SIG-M5 treated with dmso at 0.1 percent for 504 hours (cell line): ENCODE measurements around the gene RTP1.
"Not testable (repeated sequence)": the region's sequence is repeated elsewhere in the genome, so short reads cannot be mapped to it uniquely, and the experiment has no call there.

Experiments
- DNase-seq: peaks from one replicate; lab custom pipeline; 2025; ENCODE audit not compliant: unreplicated experiment; lab: John Stamatoyannopoulos, UW

RTP1 gene

DNA sequence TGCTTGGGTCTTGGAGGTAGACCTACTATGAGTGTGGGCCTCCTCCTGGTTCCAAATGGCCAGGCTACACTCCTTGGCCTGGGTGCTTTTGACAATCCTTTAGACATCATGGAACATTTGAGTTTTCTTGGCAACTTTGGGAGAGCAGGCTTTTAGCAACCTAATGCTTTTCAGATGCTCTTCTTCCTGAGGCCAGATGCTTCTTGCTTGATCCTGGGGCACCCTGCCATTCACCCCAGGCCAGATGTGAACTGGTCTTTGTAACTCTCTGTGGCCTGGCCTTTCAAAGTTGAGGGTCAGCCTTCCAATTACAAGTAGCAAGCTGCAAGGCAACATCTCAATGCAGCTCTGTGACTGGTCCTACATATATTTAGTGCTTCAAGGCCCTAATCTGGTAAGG lies 40.5 kb downstream of the RTP1 start:
- DNase-seq = no peak

- DNase-seq = no peak
Observed at GRCh38 chr3:187238239-187238638, 41.0 kb downstream of the RTP1 start.

DNA sequence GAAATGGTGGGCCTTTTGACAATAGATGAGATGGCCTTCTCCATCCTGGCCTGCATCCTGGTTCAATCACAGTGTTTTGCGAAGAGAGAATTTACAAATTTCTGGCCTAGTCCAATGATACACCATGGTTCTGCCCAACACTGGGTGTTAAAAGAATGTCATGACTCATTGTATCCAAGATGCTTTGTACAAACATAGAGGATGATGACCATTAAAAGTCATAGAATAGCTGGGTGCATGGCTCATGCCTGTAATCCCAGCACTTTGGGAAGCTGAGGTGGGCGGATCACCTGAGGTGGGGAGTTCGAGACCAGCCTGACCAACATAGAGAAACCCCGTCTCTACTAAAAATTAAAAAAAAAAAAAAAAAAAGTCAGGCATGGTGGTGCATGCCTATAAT lies 41.5 kb downstream of the RTP1 start:
- DNase-seq = not testable (repeated sequence)

- DNase-seq = no peak
Observed at GRCh38 chr3:187242435-187242834, 45.1 kb downstream of the RTP1 start.

DNA sequence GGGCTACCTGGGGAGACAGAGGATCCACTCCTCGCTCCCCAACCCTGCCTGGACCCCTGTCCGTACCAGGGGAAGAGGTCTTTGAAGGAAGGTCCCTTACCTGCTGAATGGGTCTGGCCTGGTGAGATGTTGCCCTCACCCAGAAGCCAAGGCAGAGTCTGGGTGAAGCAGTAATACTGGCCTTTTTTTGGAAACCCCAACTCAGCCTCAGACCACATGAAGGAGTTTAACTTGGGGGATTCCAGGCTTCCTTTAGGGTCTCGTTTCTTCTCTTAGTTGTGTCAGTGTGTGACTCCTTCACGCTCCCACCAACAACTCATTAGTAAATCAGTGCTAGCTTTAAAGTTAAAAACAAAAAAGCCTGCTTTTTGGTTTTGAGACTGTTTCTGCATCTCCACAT lies 45.6 kb downstream of the RTP1 start:
- no peak for DNase-seq

DNA sequence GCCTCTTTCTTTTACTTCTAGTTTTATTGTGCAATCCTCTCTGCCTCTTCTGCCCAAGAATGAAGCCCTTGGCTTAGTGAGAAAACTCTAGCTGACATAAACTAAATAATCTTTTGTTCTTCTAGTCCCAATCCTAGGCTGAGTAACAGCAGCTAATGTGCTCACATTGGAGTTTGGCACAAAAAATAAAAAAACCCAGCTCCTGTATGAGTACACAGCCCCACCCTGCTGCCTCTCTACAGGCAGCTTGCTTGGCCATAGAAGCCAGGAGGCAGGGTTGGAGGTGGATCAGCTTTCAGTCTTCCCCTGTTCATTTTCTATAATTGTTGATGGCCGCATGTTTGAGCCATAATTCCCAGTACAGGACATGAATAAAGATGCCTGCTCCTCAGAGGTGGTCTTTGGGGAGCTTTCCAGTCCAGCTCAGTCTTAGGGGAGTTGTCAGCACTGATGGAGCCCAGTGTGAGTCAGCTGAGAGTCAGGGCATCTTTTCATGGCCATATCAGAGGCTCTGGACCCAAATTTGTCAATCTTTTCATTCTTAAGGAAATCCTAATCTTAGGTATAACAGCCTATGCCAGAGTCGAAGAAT lies 46.7 kb downstream of the RTP1 start:
- DNase-seq = no peak

GRCh38 chr3:187247398-187247797 lies 50.1 kb downstream of the RTP1 start:
- DNase-seq = no peak
